ENCODE data around the gene GPER1. TPM values are rescaled to one million over a fixed set of nuclear protein-coding genes. Genes with fewer than 3 reads are reported as not detected.

The GPER1 gene
- polyA plus RNA-seq, 1 donor (not counting 4 experiments of a cell fraction or from before 2014, with no cell fraction given): 0.05 TPM

GRCh38 chr7:1101563-1102431 lies 13.9 kb downstream of the GPER1 start:
- dilution Hi-C loops (cut with MboI; ENCODE audit: extremely low pct_ligation_motif_present, low sequenced_read_pairs): no loop called here
- H3K27me3 ChIP-seq (ENCODE audit: control insufficient read depth, extremely low read depth, insufficient read depth, low read length): no peaks in the 10 kb centered on the region
- FAIRE-seq (no peak), DNase-seq (ENCODE audit: low read depth, low spot score) (no peak)
- no peak overlapping the region for H2AFZ ChIP-seq (ENCODE audit: control insufficient read depth, low read length)
- H3K4me1 ChIP-seq (ENCODE audit: control insufficient read depth, extremely low read depth, insufficient read depth, low read length): peaks cover 2% of the 10 kb centered on the region
- no peak overlapping the region for H3K4me2 ChIP-seq (ENCODE audit: control insufficient read depth, extremely low read depth, insufficient read depth, low read depth, low read length)
- no peak overlapping the region for H3K27ac ChIP-seq (ENCODE audit: control insufficient read depth, insufficient read depth, low read length)
- H3K79me2 ChIP-seq (ENCODE audit: control insufficient read depth, insufficient read depth, low read length): peaks cover 11% of the 10 kb centered on the region
- H3K9ac ChIP-seq (ENCODE audit: control insufficient read depth, extremely low read depth, insufficient read depth, low read length): no peak overlapping the region
- TF ChIP-seq, protein P1, sequence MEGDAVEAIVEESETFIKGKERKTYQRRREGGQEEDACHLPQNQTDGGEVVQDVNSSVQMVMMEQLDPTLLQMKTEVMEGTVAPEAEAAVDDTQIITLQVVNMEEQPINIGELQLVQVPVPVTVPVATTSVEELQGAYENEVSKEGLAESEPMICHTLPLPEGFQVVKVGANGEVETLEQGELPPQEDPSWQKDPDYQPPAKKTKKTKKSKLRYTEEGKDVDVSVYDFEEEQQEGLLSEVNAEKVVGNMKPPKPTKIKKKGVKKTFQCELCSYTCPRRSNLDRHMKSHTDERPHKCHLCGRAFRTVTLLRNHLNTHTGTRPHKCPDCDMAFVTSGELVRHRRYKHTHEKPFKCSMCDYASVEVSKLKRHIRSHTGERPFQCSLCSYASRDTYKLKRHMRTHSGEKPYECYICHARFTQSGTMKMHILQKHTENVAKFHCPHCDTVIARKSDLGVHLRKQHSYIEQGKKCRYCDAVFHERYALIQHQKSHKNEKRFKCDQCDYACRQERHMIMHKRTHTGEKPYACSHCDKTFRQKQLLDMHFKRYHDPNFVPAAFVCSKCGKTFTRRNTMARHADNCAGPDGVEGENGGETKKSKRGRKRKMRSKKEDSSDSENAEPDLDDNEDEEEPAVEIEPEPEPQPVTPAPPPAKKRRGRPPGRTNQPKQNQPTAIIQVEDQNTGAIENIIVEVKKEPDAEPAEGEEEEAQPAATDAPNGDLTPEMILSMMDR (optimal IDR thresholded peaks at IDR 0.05 in 1 of 3, IDR thresholded peaks at IDR 0.05 in 1 of 3, conservative IDR thresholded peaks at IDR 0.05 in 1 of 3; ENCODE audit: extremely low read depth in 1 of 3, insufficient read depth in 2 of 3, low read length in 3 of 3): no peak
- TF ChIP-seq EZH2 (IDR thresholded peaks at IDR 0.05; ENCODE audit: low read length): no peak
- H4K20me1 ChIP-seq (ENCODE audit: control insufficient read depth, extremely low read depth, insufficient read depth, low read length): peaks cover 5% of the 10 kb centered on the region
- no peak overlapping the region for H3K4me3 ChIP-seq (ENCODE audit: control insufficient read depth in 2 of 3, extremely low read depth in 1 of 3, insufficient read depth in 2 of 3, low read depth in 1 of 3, low read length in 3 of 3)
- H3K36me3 ChIP-seq (ENCODE audit: control insufficient read depth in 2 of 2, extremely low read depth in 1 of 2, insufficient read depth in 2 of 2, low read length in 2 of 2): peaks cover 3 to 9% of the 10 kb centered on the region in 2 experiments
- H3K9me3 ChIP-seq (ENCODE audit: control insufficient read depth, low read depth, low read length): no peaks in the 10 kb centered on the region
- H3K9me1 ChIP-seq (ENCODE audit: control insufficient read depth, extremely low read depth, insufficient read depth, low read length): no peaks in the 10 kb centered on the region

GRCh38 chr7:1103009-1103788 lies 15.3 kb downstream of the GPER1 start:
- Histone ChIP-seq H3K27ac (ENCODE audit: control insufficient read depth, insufficient read depth, low read length) (no peak overlapping the region), H3K9me3 (ENCODE audit: control insufficient read depth, low read depth, low read length) (no peaks in the 10 kb centered on the region), H3K27me3 (ENCODE audit: control insufficient read depth, extremely low read depth, insufficient read depth, low read length) (no peaks in the 10 kb centered on the region), H3K4me1 (ENCODE audit: control insufficient read depth, extremely low read depth, insufficient read depth, low read length) (no peaks in the 10 kb centered on the region), H3K36me3 (ENCODE audit: control insufficient read depth in 2 of 2, extremely low read depth in 1 of 2, insufficient read depth in 2 of 2, low read length in 2 of 2) (peaks cover 3% of the 10 kb centered on the region in 2 experiments), H3K9me1 (ENCODE audit: control insufficient read depth, extremely low read depth, insufficient read depth, low read length) (no peaks in the 10 kb centered on the region), H3K79me2 (ENCODE audit: control insufficient read depth, insufficient read depth, low read length) (peaks cover 13% of the 10 kb centered on the region), H3K9ac (ENCODE audit: control insufficient read depth, extremely low read depth, insufficient read depth, low read length) (no peak overlapping the region), H3K4me2 (ENCODE audit: control insufficient read depth, extremely low read depth, insufficient read depth, low read depth, low read length) (no peak overlapping the region), H4K20me1 (ENCODE audit: control insufficient read depth, extremely low read depth, insufficient read depth, low read length) (peaks cover 5% of the 10 kb centered on the region), H3K4me3 (ENCODE audit: control insufficient read depth in 2 of 3, extremely low read depth in 1 of 3, insufficient read depth in 2 of 3, low read depth in 1 of 3, low read length in 3 of 3) (no peak overlapping the region), H2AFZ (ENCODE audit: control insufficient read depth, low read length) (no peak overlapping the region)
- DNase-seq (ENCODE audit: low read depth, low spot score) (no peak), FAIRE-seq (no peak)
- dilution Hi-C loops (cut with MboI; ENCODE audit: extremely low pct_ligation_motif_present, low sequenced_read_pairs): no loop called here
- TF ChIP-seq, protein P1 (optimal IDR thresholded peaks at IDR 0.05 in 1 of 3, IDR thresholded peaks at IDR 0.05 in 1 of 3, conservative IDR thresholded peaks at IDR 0.05 in 1 of 3; ENCODE audit: extremely low read depth in 1 of 3, insufficient read depth in 2 of 3, low read length in 3 of 3): no peak
- no peak for TF ChIP-seq EZH2 (IDR thresholded peaks at IDR 0.05; ENCODE audit: low read length)
